HFF-Myc (cell line): ENCODE measurements around the gene WDR86.

ENCODE experiments used
- DNase-seq: peaks from one replicate; pipeline ENCODE4 v3.0.0-alpha.2; 2011; ENCODE audit warnings: low read depth; ENCODE audit errors: extremely low read depth
- H3K4me3 ChIP-seq: replicated peaks from 2 replicates; pipeline ENCODE4 v1.5.1; 2011; ENCODE audit warnings: low read depth, mild to moderate bottlenecking, control low read depth, low read length
- CTCF ChIP-seq: IDR thresholded peaks from 2 replicates; pipeline ENCODE4 v1.5.1; 2012; ENCODE audit warnings: mild to moderate bottlenecking, low read depth, low read length, control low read depth; ENCODE audit errors: missing control alignments

The WDR86 gene

GRCh38 chr7:151436446-151437158, 26.8 kb upstream of the WDR86 start:
- TF ChIP-seq CTCF, result no peak
- H3K4me3 ChIP-seq, result no peak overlapping the region
- DNase-seq, result no peak

- no peak for DNase-seq
Observed at GRCh38 chr7:151435971-151436370, 26.1 kb upstream of the WDR86 start.

GRCh38 chr7:151435103-151435916, 25.5 kb upstream of the WDR86 start:
- TF ChIP-seq CTCF, result no peak
- H3K4me3 ChIP-seq, result no peak overlapping the region
- DNase-seq, result no peak

More at GRCh38 chr7:151435971-151436370, 26.1 kb upstream of the WDR86 start:
- no peak overlapping the region for H3K4me3 ChIP-seq
- TF ChIP-seq CTCF, result no peak

- H3K4me3 ChIP-seq, result no peak overlapping the region
- DNase-seq, result no peak
- TF ChIP-seq CTCF, result no peak
Observed at GRCh38 chr7:151434549-151434948, 24.7 kb upstream of the WDR86 start.

GRCh38 chr7:151433721-151434400, 24.0 kb upstream of the WDR86 start:
- no peak overlapping the region for H3K4me3 ChIP-seq
- no peak for DNase-seq
- TF ChIP-seq CTCF, result no peak

GRCh38 chr7:151432658-151433521, 23.1 kb upstream of the WDR86 start:
- no peak for DNase-seq
- TF ChIP-seq CTCF, result peak; percentile 2
- H3K4me3 ChIP-seq, result no peak overlapping the region
